PC-9 (cell line): ENCODE measurements around the gene FAM229A.

Source experiments
- EZH2 ChIP-seq: fragments of 200-600 bp; sonication (generic); IDR thresholded peaks from 2 replicates; pipeline ENCODE4 v1.8.0; 2017; ENCODE audit warnings: antibody characterized with exemption, low read depth
- TF ChIP-seq, protein P1 (sequence below): fragments of 200-600 bp; sonication (generic); conservative IDR thresholded peaks from 2 replicates; pipeline ENCODE4 v1.6.1; 2017; ENCODE audit warnings: mixed run types, antibody characterized with exemption, mild to moderate bottlenecking, moderate library complexity

DNA sequence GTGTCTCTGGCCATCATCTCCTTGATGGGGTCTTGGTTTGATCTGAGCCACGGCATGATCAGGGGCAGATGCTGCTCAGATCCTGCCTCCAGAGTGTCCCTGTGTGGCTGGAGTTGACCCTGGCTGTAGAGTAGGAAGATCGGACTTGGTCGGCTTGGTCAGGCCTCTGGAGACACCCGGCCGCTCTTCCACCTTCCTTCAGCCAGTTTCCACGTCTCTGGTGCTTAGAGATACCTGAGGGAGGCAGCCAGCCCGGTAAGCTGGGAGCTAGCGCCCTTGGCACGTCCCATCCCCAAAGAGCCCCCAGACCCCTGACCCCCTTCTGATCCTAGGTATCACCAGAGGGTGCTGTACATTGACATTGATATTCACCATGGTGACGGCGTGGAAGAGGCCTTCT, 35.1 kb downstream of the FAM229A start:
- TF ChIP-seq, protein P1, sequence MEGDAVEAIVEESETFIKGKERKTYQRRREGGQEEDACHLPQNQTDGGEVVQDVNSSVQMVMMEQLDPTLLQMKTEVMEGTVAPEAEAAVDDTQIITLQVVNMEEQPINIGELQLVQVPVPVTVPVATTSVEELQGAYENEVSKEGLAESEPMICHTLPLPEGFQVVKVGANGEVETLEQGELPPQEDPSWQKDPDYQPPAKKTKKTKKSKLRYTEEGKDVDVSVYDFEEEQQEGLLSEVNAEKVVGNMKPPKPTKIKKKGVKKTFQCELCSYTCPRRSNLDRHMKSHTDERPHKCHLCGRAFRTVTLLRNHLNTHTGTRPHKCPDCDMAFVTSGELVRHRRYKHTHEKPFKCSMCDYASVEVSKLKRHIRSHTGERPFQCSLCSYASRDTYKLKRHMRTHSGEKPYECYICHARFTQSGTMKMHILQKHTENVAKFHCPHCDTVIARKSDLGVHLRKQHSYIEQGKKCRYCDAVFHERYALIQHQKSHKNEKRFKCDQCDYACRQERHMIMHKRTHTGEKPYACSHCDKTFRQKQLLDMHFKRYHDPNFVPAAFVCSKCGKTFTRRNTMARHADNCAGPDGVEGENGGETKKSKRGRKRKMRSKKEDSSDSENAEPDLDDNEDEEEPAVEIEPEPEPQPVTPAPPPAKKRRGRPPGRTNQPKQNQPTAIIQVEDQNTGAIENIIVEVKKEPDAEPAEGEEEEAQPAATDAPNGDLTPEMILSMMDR = no peak
- TF ChIP-seq EZH2 = no peak
